Common myeloid progenitor, CD34-positive (primary cell): ENCODE results near the gene HDAC2.
A peak's percentile ranks its signal among the peaks of the same experiment; 100 is the strongest.
"Not testable (repeated sequence)": the region's sequence is repeated elsewhere in the genome, so short reads cannot be mapped to it uniquely, and the experiment has no call there.

Experiments used
- CTCF ChIA-PET: fragments of 350-600 bp; sonication (Branson Sonifier 250); formaldehyde crosslinking; loops from one replicate; lab custom pipeline; 2021; ENCODE audit warnings: antibody characterized with exemption; lab: Charles Lee
- POLR2A ChIA-PET: fragments of 350-600 bp; sonication (Branson Sonifier 250); formaldehyde crosslinking; loops from one replicate; lab custom pipeline; 2021; ENCODE audit warnings: antibody characterized with exemption; lab: Charles Lee
- DNase-seq, 3 donors: peaks; one replicate each; pipeline versions ENCODE4 v3.0.0 to v3.0.0-alpha.2; 2013
- H3K27ac ChIP-seq, 2 experiments: 1 replicate in 1 of 2; 2 replicates in 1 of 2; pipeline ENCODE4 v1.7.0; 2013; ENCODE audit warnings: inconsistent platforms in 2 of 2, low read length in 2 of 2, mild to moderate bottlenecking in 2 of 2, low read depth in 1 of 2, moderate library complexity in 1 of 2; ENCODE audit not compliant: severe bottlenecking in 2 of 2, insufficient read depth in 1 of 2, poor library complexity in 1 of 2
- H3K27me3 ChIP-seq, 5 experiments: replicated peaks in 2 of 5; 1 replicate in 3 of 5; 2 replicates in 2 of 5; pipeline versions ENCODE4 v1.6.1 to v1.7.0; 2013; ENCODE audit warnings: low read length in 4 of 5, mild to moderate bottlenecking in 2 of 5, moderate library complexity in 2 of 5, inconsistent platforms in 1 of 5; ENCODE audit not compliant: insufficient read depth in 5 of 5, control insufficient read depth in 4 of 5
- H3K36me3 ChIP-seq, 4 experiments: 1 replicate in 2 of 4; 2 replicates in 2 of 4; pipeline versions ENCODE4 v1.6.1 to v1.7.0; 2013; ENCODE audit warnings: low read length in 3 of 4, control low read depth in 1 of 4, mild to moderate bottlenecking in 1 of 4; ENCODE audit not compliant: control insufficient read depth in 4 of 4, insufficient read depth in 4 of 4
- H3K4me1 ChIP-seq, 4 experiments: 1 replicate in 3 of 4; 2 replicates in 1 of 4; pipeline versions ENCODE4 v1.6.1 to v1.7.1; 2013; ENCODE audit warnings: low read length in 3 of 4, mild to moderate bottlenecking in 3 of 4, control low read depth in 1 of 4, inconsistent platforms in 1 of 4, moderate library complexity in 1 of 4; ENCODE audit not compliant: control insufficient read depth in 4 of 4, insufficient read depth in 4 of 4; ENCODE audit errors: control extremely low read depth in 1 of 4
- H3K4me3 ChIP-seq, 7 experiments: 1 replicate in 4 of 7; 2 replicates in 3 of 7; pipeline versions ENCODE4 v1.5.1 to v1.7.0; 2013; ENCODE audit warnings: mild to moderate bottlenecking in 7 of 7, low read length in 6 of 7, moderate library complexity in 6 of 7, inconsistent platforms in 2 of 7, low read depth in 2 of 7, control low read depth in 1 of 7; ENCODE audit not compliant: insufficient read depth in 4 of 7, control insufficient read depth in 1 of 7; ENCODE audit errors: extremely low read depth in 1 of 7
- H3K9me3 ChIP-seq, 5 experiments: 1 replicate in 4 of 5; 2 replicates in 1 of 5; pipeline versions ENCODE4 v1.6.1 to v1.7.1; 2013; ENCODE audit warnings: low read length in 4 of 5, mild to moderate bottlenecking in 2 of 5, inconsistent platforms in 1 of 5, low read depth in 1 of 5, moderate library complexity in 1 of 5; ENCODE audit not compliant: control insufficient read depth in 4 of 5, insufficient read depth in 2 of 5; ENCODE audit errors: control extremely low read depth in 1 of 5
- WGBS: methylation state at CpG from one replicate; pipeline ENCODE4 v1.1.5; 2013; ENCODE audit not compliant: insufficient coverage; 5-methylcytosine and 5-hydroxymethylcytosine counted together

The HDAC2 gene

GRCh38 chr6:113995634-113996033 is 24.7 kb upstream of the HDAC2 start:
- ChIA-PET CTCF (interaction anchor here (0.6 to 1.6 kb wide), 4 partner anchors 8 to 1908 kb away, joined by 3 to 4 read pairs (median 3); no protein-coding TSS in a partner anchor), POLR2A (no interaction called here)
- no peak overlapping the region for H3K4me3 ChIP-seq
- 50% methylated on average over 4 of the region's 4 CpGs for WGBS
- H3K4me1 ChIP-seq, result no peaks in the 10 kb centered on the region
- H3K27ac ChIP-seq, result no peak overlapping the region
- no peaks in the 10 kb centered on the region for H3K36me3 ChIP-seq
- H3K9me3 ChIP-seq, result no peaks in the 10 kb centered on the region
- DNase-seq, result no peak
- no peaks in the 10 kb centered on the region for H3K27me3 ChIP-seq

GRCh38 chr6:113994934-113995342 is 24.0 kb upstream of the HDAC2 start:
- Histone ChIP-seq H3K9me3 (no peaks in the 10 kb centered on the region), H3K4me1 (no peaks in the 10 kb centered on the region), H3K4me3 (no peak overlapping the region), H3K36me3 (no peaks in the 10 kb centered on the region), H3K27me3 (no peaks in the 10 kb centered on the region), H3K27ac (no peak overlapping the region)
- ChIA-PET POLR2A (no interaction called here), CTCF (interaction anchor here (0.6 to 1.6 kb wide), 5 partner anchors 9 to 1908 kb away, joined by 3 to 4 read pairs (median 3); no protein-coding TSS in a partner anchor)
- DNase-seq, result peak; percentile 42 to 61 (median 54)

- ChIA-PET CTCF (interaction anchor here (0.5 kb wide), 1 partner anchor 207 kb away, joined by 3 read pairs; no protein-coding TSS in a partner anchor), POLR2A (no interaction called here)
- Histone ChIP-seq H3K27me3 (no peaks in the 10 kb centered on the region), H3K4me1 (no peaks in the 10 kb centered on the region), H3K9me3 (peaks cover 0 to 4% (median 0%) of the 10 kb centered on the region in 5 experiments), H3K36me3 (no peaks in the 10 kb centered on the region), H3K4me3 (no peak overlapping the region), H3K27ac (no peak overlapping the region)
- no peak for DNase-seq
Observed at GRCh38 chr6:113989675-113990074, 18.7 kb upstream of the HDAC2 start.

GRCh38 chr6:113982675-113983074 is 11.7 kb upstream of the HDAC2 start:
- POLR2A ChIA-PET, H3K9me3 ChIP-seq, H3K27me3 ChIP-seq, DNase-seq, H3K4me1 ChIP-seq, H3K4me3 ChIP-seq, H3K27ac ChIP-seq, H3K36me3 ChIP-seq: not testable (repeated sequence)
- 94% methylated on average over 3 of the region's 5 CpGs for WGBS
- CTCF ChIA-PET, result interaction anchor here (0.8 kb wide), 1 partner anchor 9 kb away, joined by 3 read pairs; no protein-coding TSS in a partner anchor

- H3K27ac ChIP-seq, result no peak overlapping the region
- 94% methylated on average over 2 of the region's 2 CpGs for WGBS
- CTCF ChIA-PET, result interaction anchor here (0.8 kb wide), 1 partner anchor 9 kb away, joined by 3 read pairs; no protein-coding TSS in a partner anchor
Observed at GRCh38 chr6:113982055-113982550, 11.2 kb upstream of the HDAC2 start.

GRCh38 chr6:113980937-113981554 is 10.1 kb upstream of the HDAC2 start:
- Histone ChIP-seq H3K4me1 (peaks cover 0 to 8% (median 3%) of the 10 kb centered on the region in 4 experiments), H3K9me3 (peaks cover 0 to 1% (median 0%) of the 10 kb centered on the region in 5 experiments), H3K27me3 (no peaks in the 10 kb centered on the region), H3K4me3 (no peak overlapping the region), H3K27ac (no peak overlapping the region), H3K36me3 (no peaks in the 10 kb centered on the region)
- ChIA-PET POLR2A (no interaction called here), CTCF (interaction anchor here (0.8 to 1.5 kb wide), 7 partner anchors 12 to 1406 kb away, joined by 3 to 5 read pairs (median 3); no protein-coding TSS in a partner anchor)
- 92% methylated on average over 1 of the region's 4 CpGs for WGBS
- peak; percentile 25 to 45 (median 43) for DNase-seq

More at GRCh38 chr6:113982055-113982550, 11.2 kb upstream of the HDAC2 start:
- H3K9me3 ChIP-seq, result peaks cover 0 to 4% (median 0%) of the 10 kb centered on the region in 5 experiments
- H3K27me3 ChIP-seq, result no peaks in the 10 kb centered on the region
- DNase-seq, result no peak
- H3K4me3 ChIP-seq, result no peak overlapping the region
- no peaks in the 10 kb centered on the region for H3K36me3 ChIP-seq
- H3K4me1 ChIP-seq, result peaks cover 0 to 8% (median 3%) of the 10 kb centered on the region in 4 experiments
- POLR2A ChIA-PET, result no interaction called here

GRCh38 chr6:113979937-113980336 is 9.0 kb upstream of the HDAC2 start:
- no peaks in the 10 kb centered on the region for H3K9me3 ChIP-seq
- ChIA-PET CTCF (interaction anchor here (0.9 to 1.0 kb wide), 2 partner anchors 14 to 1405 kb away, joined by 3 read pairs; no protein-coding TSS in a partner anchor), POLR2A (no interaction called here)
- no peaks in the 10 kb centered on the region for H3K27me3 ChIP-seq
- peak in 2 of 3 donors; percentile 30 to 43 for DNase-seq
- 0% methylated on average over 1 of the region's 1 CpG for WGBS
- H3K27ac ChIP-seq, result no peak overlapping the region
- peaks cover 0 to 8% (median 3%) of the 10 kb centered on the region in 4 experiments for H3K4me1 ChIP-seq
- no peak overlapping the region for H3K4me3 ChIP-seq
- no peaks in the 10 kb centered on the region for H3K36me3 ChIP-seq
